ENCODE data around the gene SLC38A8.

GRCh38 chr16:84062734-84063640 is 20.4 kb upstream of the SLC38A8 start:
- TF ChIP-seq, protein P1, sequence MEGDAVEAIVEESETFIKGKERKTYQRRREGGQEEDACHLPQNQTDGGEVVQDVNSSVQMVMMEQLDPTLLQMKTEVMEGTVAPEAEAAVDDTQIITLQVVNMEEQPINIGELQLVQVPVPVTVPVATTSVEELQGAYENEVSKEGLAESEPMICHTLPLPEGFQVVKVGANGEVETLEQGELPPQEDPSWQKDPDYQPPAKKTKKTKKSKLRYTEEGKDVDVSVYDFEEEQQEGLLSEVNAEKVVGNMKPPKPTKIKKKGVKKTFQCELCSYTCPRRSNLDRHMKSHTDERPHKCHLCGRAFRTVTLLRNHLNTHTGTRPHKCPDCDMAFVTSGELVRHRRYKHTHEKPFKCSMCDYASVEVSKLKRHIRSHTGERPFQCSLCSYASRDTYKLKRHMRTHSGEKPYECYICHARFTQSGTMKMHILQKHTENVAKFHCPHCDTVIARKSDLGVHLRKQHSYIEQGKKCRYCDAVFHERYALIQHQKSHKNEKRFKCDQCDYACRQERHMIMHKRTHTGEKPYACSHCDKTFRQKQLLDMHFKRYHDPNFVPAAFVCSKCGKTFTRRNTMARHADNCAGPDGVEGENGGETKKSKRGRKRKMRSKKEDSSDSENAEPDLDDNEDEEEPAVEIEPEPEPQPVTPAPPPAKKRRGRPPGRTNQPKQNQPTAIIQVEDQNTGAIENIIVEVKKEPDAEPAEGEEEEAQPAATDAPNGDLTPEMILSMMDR (IDR thresholded peaks at IDR 0.05), result peak; percentile 41 to 59 (median 51)
- no peak for TF ChIP-seq POLR2A (IDR thresholded peaks at IDR 0.05)
